Testis (tissue), 3 donors: Measurements from ENCODE around the gene MAML3. TPM values are rescaled to one million over a fixed set of nuclear protein-coding genes. Genes with fewer than 3 reads are reported as not detected.

Experiments used
- DNase-seq: peaks from one replicate; pipeline ENCODE4 v3.0.0-alpha.2; 2019
- H3K27ac ChIP-seq, 2 donors: fragments of 200-600 bp; sonication (generic); one replicate each; pipeline ENCODE4 v1.5.1; 2019
- H3K27me3 ChIP-seq: fragments of 200-600 bp; sonication (generic); one replicate; pipeline ENCODE4 v1.5.1; 2019
- H3K36me3 ChIP-seq: fragments of 200-600 bp; sonication (generic); one replicate; pipeline ENCODE4 v1.5.1; 2017; ENCODE audit warnings: low read depth; ENCODE audit errors: missing control alignments
- H3K4me1 ChIP-seq: fragments of 200-600 bp; sonication (generic); one replicate; pipeline ENCODE4 v1.5.1; 2019
- H3K4me3 ChIP-seq, 2 donors: fragments of 200-600 bp; sonication (generic); one replicate each; pipeline ENCODE4 v1.5.1; 2017 to 2019
- H3K9me3 ChIP-seq: fragments of 200-600 bp; sonication (generic); one replicate; pipeline ENCODE4 v1.5.1; 2017
- POLR2A ChIP-seq: fragments of 450-650 bp; IDR thresholded peaks from one replicate; pipeline ENCODE4 v1.6.1; 2017; ENCODE audit warnings: antibody characterized with exemption, mild to moderate bottlenecking, moderate library complexity
- WGBS, 2 donors: methylation state at CpG; one replicate each; pipeline ENCODE4 v1.1.5; 2018; 5-methylcytosine and 5-hydroxymethylcytosine counted together
- intact Hi-C: fragments of 100-400 bp; cut with DNase I; formaldehyde crosslinking; loops from one replicate; pipeline ENCODE4 v1.15.1; 2023; ENCODE audit warnings: low total_unique reads
- polyA plus RNA-seq: library from polyadenylated mRNA; stranded (reverse); fragments of 350-450 nt; fragmentation: Illumina TruSeq; extraction: RNeasy Lipid Tissue Mini Kit (QIAGEN cat#74804); gene quantifications from one replicate; pipeline ENCODE4 v1.2.3, GENCODE V29; 2014; ENCODE audit warnings: low read depth, low replicate concordance; ENCODE audit not compliant: insufficient read depth
- total RNA-seq, 2 donors: library from RNA; depleted of rRNA; stranded (reverse); fragments of >200 nt; gene quantifications; one replicate each; pipeline ENCODE4 v1.2.3, GENCODE V29; 2016
- TF ChIP-seq, protein P1 (sequence below), 3 experiments: fragments of 450-650 bp in 2 of 3; fragments of 200-600 bp in 1 of 3; sonication (generic) in 1 of 3; IDR thresholded peaks; one replicate each; pipeline ENCODE4 v1.5.1; 2016 to 2019; ENCODE audit warnings: antibody characterized with exemption in 3 of 3, mild to moderate bottlenecking in 2 of 3, moderate library complexity in 1 of 3

Gene MAML3
- total and polyA plus RNA-seq, 3 donors from 2014 or later, result 7.6 to 21.2 (median 18.8) TPM

DNA sequence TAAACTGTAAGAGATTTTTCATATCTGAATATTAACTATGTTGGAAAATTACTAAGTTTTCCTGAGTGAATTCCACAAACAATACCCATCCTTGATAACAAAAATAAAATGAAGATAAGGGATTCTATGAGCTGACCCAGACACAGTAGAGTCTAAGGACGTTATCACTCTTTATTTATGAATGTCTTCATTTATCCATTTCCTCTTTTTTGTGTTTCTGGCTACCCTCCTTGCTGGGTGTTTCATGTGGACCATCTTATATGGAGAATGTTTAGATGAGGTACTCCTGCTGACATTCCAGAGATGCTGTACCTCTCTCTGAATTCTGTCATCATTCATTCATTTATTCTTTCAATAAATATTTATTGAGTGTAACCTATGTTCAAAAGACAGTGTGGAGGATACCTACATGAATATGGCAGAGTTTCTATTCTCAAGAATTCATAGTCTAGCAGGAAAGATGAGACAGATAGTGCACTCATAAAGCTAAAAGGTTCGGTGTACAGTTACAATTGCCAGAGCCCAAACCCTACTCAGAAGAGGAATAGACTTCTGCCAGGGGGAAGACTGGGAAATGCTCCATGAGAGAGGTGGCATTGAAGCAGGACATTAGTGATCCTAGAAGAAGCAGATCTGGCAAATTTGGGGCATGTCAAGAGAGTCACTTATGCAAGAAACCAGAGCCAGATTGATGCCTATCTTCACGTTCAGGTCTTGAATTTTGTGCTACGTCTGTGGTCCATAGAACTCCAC lies 195.8 kb downstream of the MAML3 start:
- H3K27me3 ChIP-seq, result no peaks in the 10 kb centered on the region
- H3K9me3 ChIP-seq, result no peaks in the 10 kb centered on the region
- H3K36me3 ChIP-seq, result no peaks in the 10 kb centered on the region
- TF ChIP-seq POLR2A, result no peak
- TF ChIP-seq, protein P1, sequence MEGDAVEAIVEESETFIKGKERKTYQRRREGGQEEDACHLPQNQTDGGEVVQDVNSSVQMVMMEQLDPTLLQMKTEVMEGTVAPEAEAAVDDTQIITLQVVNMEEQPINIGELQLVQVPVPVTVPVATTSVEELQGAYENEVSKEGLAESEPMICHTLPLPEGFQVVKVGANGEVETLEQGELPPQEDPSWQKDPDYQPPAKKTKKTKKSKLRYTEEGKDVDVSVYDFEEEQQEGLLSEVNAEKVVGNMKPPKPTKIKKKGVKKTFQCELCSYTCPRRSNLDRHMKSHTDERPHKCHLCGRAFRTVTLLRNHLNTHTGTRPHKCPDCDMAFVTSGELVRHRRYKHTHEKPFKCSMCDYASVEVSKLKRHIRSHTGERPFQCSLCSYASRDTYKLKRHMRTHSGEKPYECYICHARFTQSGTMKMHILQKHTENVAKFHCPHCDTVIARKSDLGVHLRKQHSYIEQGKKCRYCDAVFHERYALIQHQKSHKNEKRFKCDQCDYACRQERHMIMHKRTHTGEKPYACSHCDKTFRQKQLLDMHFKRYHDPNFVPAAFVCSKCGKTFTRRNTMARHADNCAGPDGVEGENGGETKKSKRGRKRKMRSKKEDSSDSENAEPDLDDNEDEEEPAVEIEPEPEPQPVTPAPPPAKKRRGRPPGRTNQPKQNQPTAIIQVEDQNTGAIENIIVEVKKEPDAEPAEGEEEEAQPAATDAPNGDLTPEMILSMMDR (IDR thresholded peaks at IDR 0.05), result no peak
- intact Hi-C loops, result loop anchor here (5.0 kb wide), 1 partner anchor 194 kb away; the partner anchor contains the start of gene MAML3
- 59 to 65% methylated on average over 4 of the region's 4 CpGs for WGBS, 2 donors
- H3K27ac ChIP-seq, result no peak overlapping the region
- peaks cover 35% of the 10 kb centered on the region for H3K4me1 ChIP-seq
- DNase-seq, result no peak
- no peak overlapping the region for H3K4me3 ChIP-seq

DNA sequence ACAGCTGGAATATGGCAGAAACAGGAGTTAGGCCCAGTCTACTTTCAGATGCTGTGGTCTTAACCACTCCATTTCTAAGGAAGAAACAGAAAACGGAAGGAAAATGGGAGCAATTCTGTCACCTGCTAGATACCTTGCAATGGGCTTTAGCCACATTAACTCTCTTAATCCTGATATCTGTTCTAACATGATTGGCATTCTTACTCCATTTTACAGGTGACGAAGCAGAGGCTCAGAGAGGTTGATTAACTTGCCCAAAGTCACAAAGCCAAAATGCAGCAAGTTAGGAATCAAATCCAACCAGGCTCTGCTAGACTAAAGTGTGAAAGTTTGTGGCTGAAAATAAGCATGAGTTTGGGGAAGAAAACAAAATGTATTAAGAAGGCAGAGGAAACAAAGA lies 196.9 kb downstream of the MAML3 start:
- Histone ChIP-seq H3K36me3 (no peaks in the 10 kb centered on the region), H3K4me3 (no peak overlapping the region), H3K4me1 (peaks cover 32% of the 10 kb centered on the region), H3K9me3 (no peaks in the 10 kb centered on the region), H3K27ac (peak overlapping the region; percentile 15 to 50), H3K27me3 (no peaks in the 10 kb centered on the region)
- TF ChIP-seq, protein P1 (IDR thresholded peaks at IDR 0.05), result no peak
- no peak for TF ChIP-seq POLR2A
- DNase-seq, result no peak
- intact Hi-C loops, result loop anchor here (5.0 kb wide), 1 partner anchor 195 kb away; the partner anchor contains the start of gene MAML3
- 89 to 92% methylated on average over 2 of the region's 2 CpGs for WGBS, 2 donors

DNA sequence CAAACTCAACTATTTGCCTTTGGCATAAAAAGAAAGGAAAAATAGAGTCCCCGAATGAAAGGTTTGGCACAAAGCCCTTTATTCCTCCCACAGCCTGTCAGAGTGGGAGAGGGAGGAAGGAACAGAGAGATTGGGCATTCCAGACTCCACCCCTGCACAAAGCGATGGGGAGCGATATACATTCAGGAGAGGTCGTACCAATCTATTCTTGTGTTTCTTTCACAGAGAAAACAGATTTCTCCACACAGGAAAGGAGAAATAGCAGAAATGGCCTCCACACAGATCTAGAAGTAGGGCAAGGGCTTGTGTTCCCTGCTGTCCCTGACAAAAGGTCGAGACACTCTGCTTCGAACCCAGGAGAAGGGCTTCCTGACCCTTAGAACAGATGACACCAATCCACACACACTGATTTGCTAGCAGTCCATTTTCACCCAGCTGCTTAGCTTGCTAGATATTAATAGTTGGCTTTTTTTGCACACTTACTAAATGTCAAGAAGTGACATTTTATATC lies 197.4 kb downstream of the MAML3 start:
- DNase-seq, result peak; percentile 34
- Histone ChIP-seq H3K4me1 (peaks cover 27% of the 10 kb centered on the region), H3K36me3 (no peaks in the 10 kb centered on the region), H3K27me3 (no peaks in the 10 kb centered on the region), H3K9me3 (no peaks in the 10 kb centered on the region), H3K4me3 (no peak overlapping the region), H3K27ac (peak overlapping the region; percentile 15 to 50)
- 29 to 33% methylated on average over 6 of the region's 6 CpGs for WGBS, 2 donors
- TF ChIP-seq POLR2A, result no peak
- TF ChIP-seq, protein P1 (IDR thresholded peaks at IDR 0.05), result no peak
- intact Hi-C loops, result loop anchor here (5.0 kb wide), 1 partner anchor 196 kb away; the partner anchor contains the start of gene MAML3

DNA sequence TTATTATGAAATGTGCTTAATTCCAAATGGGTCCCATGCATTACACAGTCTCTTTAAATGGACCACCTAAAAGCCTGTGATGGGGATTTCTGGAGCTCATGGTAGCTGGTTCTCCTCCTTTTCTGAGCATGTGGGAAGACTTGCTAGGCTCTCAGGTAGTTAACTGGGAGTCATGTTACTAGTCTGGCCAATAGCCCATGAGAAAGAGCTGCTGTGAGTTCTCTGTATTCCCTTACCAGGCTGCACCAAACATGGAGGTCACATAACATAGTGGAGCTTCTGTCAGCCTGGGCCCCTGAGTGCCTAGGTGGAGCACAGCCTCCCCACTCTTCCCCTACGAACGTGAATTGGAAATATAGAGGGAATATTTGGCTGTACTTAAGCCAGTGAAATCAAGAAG lies 198.4 kb downstream of the MAML3 start:
- H3K27ac ChIP-seq, result peak overlapping the region in 1 of 2 donors; percentile 50
- TF ChIP-seq, protein P1 (IDR thresholded peaks at IDR 0.05), result no peak
- no peak for TF ChIP-seq POLR2A
- intact Hi-C loops, result loop anchor here (5.0 kb wide), 1 partner anchor 197 kb away; the partner anchor contains the start of gene MAML3
- H3K4me3 ChIP-seq, result no peak overlapping the region
- no peak for DNase-seq
- H3K4me1 ChIP-seq, result peaks cover 21% of the 10 kb centered on the region
- WGBS, 2 donors, result 68 to 82% methylated on average over 2 of the region's 2 CpGs
- no peaks in the 10 kb centered on the region for H3K36me3 ChIP-seq
- H3K27me3 ChIP-seq, result no peaks in the 10 kb centered on the region
- H3K9me3 ChIP-seq, result no peaks in the 10 kb centered on the region
